GM21390 (cell line): ENCODE measurements around the gene ZRSR2.

Source experiments
- ATAC-seq: cut with Tn5 transposase; IDR thresholded peaks from one replicate; pipeline ENCODE4 v1.9.1; 2021; ENCODE audit not compliant: unreplicated experiment

The ZRSR2 gene

GRCh38 chrX:15849555-15849954 is 59.3 kb downstream of the ZRSR2 start:
- no peak for ATAC-seq

DNA sequence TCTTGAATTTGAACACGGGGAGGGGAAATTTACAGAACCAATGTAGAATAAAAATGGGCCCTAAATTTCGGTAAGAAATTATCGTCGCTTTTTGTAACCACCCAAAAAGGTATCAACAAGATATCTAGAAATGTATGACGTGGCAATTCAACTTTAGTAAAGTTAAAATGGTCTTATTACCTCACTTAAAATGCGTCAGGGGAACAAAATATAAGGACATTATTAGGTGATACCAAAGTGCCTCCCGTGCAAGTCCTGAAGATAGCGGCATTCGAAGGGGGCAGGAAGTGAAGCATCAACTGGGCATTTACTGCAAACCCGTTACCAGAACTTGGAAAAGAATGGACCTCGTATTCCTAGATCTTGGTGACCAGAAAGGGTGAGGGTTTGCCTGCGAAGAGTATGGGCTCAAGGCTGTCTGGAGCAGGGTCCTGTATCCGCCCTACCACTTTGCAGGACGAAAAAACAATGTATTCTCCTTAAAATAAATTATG is 63.3 kb downstream of the ZRSR2 start:
- no peak for ATAC-seq

DNA sequence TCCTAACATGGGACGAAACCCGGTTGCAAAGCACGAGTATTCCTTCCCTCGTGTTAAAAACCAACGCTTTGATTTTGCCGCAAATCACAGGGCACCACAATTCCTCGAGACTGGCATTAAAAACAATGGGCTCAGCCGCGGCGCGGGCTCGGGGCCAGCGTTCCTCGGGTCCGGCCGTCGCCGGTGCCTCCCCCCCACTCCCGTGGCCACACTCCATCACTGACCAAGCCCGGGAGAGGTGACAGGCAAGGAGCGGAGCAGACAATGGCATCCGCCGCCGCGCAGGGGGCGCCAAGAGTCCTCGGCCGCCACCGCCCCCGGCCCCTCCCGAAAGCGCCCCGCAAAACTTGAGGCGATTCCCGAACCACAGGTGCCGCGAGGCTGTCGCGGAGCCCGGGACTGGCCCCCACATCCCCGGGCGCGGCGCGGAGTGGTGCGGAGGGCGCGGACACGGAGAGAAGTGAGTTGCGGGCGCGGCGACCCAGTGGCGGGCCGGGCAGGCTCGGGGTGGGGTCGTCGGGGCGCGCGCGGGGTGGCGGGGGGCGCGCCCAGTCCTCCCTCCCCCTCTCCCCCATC is 63.9 kb downstream of the ZRSR2 start:
- peak; percentile 32 for ATAC-seq

GRCh38 chrX:15854712-15855567 is 64.7 kb downstream of the ZRSR2 start, which contains the start of gene AP1S2:
Gene AP1S2 (minus strand): TSS chrX:15854813. CDS start chrX:15852524, 2,289 bp downstream.
- ATAC-seq, result peak; percentile 91

GRCh38 chrX:15855568-15856221 is 65.4 kb downstream of the ZRSR2 start:
- no peak for ATAC-seq

DNA sequence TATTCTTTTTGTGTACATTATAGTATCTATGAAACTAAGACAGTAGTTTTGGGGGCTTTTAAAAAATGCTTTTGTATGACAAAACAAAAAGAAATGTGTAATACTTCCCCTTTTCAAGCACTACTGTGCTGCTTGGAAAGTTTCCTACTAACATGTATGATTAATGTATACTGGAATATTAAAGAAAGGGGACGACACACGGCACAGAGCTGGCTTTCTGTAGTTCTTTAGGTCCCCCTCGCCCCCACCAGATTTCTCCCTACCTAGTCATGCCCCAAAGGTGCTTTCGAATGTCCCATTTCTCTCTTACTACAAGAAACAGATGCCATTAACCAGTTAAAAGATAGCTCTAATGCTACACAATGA is 65.9 kb downstream of the ZRSR2 start:
- no peak for ATAC-seq

GRCh38 chrX:15856636-15857035 is 66.4 kb downstream of the ZRSR2 start:
- ATAC-seq, result no peak

- ATAC-seq, result no peak
These were observed 67.8 kb downstream of the ZRSR2 start for GRCh38 chrX:15858051-15858450.

DNA sequence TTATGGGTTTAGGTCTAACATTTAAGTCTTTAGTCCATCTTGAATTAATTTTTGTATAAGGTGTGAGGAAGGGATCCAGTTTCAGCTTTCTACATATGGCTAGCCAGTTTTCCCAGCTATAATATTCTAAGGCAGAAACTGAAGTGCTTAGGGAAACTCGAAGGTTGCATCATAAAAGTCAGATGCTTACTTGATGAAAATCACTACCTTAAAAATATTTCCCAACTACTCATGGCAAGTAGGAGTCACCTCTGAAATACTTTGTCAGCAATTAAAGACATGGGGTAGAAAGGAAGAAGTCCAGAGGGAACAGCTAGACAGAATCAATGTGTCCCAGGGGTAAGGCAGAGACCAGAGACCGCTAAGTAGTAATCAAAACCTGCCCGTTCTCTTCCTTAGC is 70.6 kb downstream of the ZRSR2 start:
- no peak for ATAC-seq

DNA sequence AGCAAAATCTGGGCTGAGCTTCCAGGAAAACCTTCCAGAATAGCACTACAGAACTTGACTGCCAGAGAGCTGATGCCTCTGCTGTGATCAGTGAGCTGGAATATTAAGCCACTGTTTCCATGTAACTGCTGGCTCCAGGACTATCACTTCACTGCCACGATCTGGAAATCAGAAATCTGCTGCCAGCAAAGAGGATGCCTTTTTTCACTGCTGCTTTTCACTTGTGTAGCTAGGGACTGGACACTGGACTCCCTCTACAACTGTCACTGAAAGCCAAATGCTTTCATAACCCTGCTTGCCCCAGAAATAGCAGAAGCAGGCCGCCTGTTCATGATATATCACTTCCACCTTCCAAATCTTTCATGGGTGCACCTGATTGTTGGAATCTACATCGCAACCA is 73.7 kb downstream of the ZRSR2 start:
- ATAC-seq, result no peak

GRCh38 chrX:15864629-15865028 is 74.3 kb downstream of the ZRSR2 start:
- no peak for ATAC-seq

GRCh38 chrX:15866147-15866546 is 75.9 kb downstream of the ZRSR2 start:
- ATAC-seq, result no peak

- ATAC-seq, result no peak
These were observed 79.4 kb downstream of the ZRSR2 start for GRCh38 chrX:15869695-15870094.

- no peak for ATAC-seq
These were observed 80.0 kb downstream of the ZRSR2 start for GRCh38 chrX:15870310-15870709.
